Vagina (tissue), 2 donors: Measurements from ENCODE around the gene DTX1. TPM values are rescaled to one million over a fixed set of nuclear protein-coding genes. Genes with fewer than 3 reads are reported as not detected.

Experiments
- DNase-seq, 2 donors: peaks; one replicate each; pipeline ENCODE4 v3.0.0-alpha.2; 2017; ENCODE audit errors: extremely low spot score in 2 of 2
- H3K27ac ChIP-seq: fragments of 200-600 bp; sonication (generic); one replicate; pipeline ENCODE4 v1.5.1; 2019
- H3K27me3 ChIP-seq: fragments of 200-600 bp; sonication (generic); one replicate; pipeline ENCODE4 v1.5.1; 2019
- H3K36me3 ChIP-seq, 2 donors: fragments of 200-600 bp; sonication (generic); one replicate each; pipeline ENCODE4 v1.5.1; 2017 to 2019
- H3K4me1 ChIP-seq: fragments of 200-600 bp; sonication (generic); one replicate; pipeline ENCODE4 v1.5.1; 2019
- H3K4me3 ChIP-seq, 2 donors: fragments of 200-600 bp; sonication (generic); 1 replicate in 1 of 2; 2 replicates in 1 of 2; pipeline ENCODE4 v1.5.1; 2016 to 2019
- H3K9me3 ChIP-seq: fragments of 200-600 bp; sonication (generic); one replicate; pipeline ENCODE4 v1.5.1; 2019
- POLR2A ChIP-seq, 2 donors: fragments of 450-650 bp; IDR thresholded peaks; one replicate each; pipeline ENCODE4 v1.6.1; 2017; ENCODE audit warnings: antibody characterized with exemption in 2 of 2, mild to moderate bottlenecking in 2 of 2, moderate library complexity in 2 of 2
- POLR2AphosphoS5 ChIP-seq, 2 donors: sonication (generic); formaldehyde crosslinking; IDR thresholded peaks; one replicate each; pipeline ENCODE4 v1.9.0; 2017; ENCODE audit warnings: antibody characterized with exemption in 2 of 2, mild to moderate bottlenecking in 2 of 2, low read depth in 1 of 2; ENCODE audit not compliant: insufficient read depth in 1 of 2
- intact Hi-C: fragments of 100-400 bp; cut with DNase I; formaldehyde crosslinking; loops from one replicate; pipeline ENCODE4 v1.15.1; 2023
- total RNA-seq: library from RNA; depleted of rRNA; stranded (reverse); fragments of >200 nt; gene quantifications from one replicate; pipeline ENCODE4 v1.2.3, GENCODE V29; 2016
- TF ChIP-seq, protein P1 (sequence below), 3 experiments: fragments of 450-650 bp in 2 of 3; fragments of 200-600 bp in 1 of 3; sonication (generic) in 1 of 3; IDR thresholded peaks; one replicate each; pipeline ENCODE4 v1.5.1; 2017 to 2019; ENCODE audit warnings: antibody characterized with exemption in 3 of 3, mild to moderate bottlenecking in 2 of 3, moderate library complexity in 2 of 3

Gene DTX1
- total RNA-seq, 1 donor from 2014 or later: 8.3 TPM

GRCh38 chr12:113103756-113104450, 47.4 kb downstream of the DTX1 start:
- no peak overlapping the region for H3K27ac ChIP-seq
- H3K4me3 ChIP-seq: no peak overlapping the region
- intact Hi-C loops: no loop called here
- TF ChIP-seq POLR2A (IDR thresholded peaks at IDR 0.05) (no peak), POLR2AphosphoS5 (IDR thresholded peaks at IDR 0.05; ENCODE audit: insufficient read depth in 1 of 2, low read depth in 1 of 2) (no peak)
- TF ChIP-seq, protein P1, sequence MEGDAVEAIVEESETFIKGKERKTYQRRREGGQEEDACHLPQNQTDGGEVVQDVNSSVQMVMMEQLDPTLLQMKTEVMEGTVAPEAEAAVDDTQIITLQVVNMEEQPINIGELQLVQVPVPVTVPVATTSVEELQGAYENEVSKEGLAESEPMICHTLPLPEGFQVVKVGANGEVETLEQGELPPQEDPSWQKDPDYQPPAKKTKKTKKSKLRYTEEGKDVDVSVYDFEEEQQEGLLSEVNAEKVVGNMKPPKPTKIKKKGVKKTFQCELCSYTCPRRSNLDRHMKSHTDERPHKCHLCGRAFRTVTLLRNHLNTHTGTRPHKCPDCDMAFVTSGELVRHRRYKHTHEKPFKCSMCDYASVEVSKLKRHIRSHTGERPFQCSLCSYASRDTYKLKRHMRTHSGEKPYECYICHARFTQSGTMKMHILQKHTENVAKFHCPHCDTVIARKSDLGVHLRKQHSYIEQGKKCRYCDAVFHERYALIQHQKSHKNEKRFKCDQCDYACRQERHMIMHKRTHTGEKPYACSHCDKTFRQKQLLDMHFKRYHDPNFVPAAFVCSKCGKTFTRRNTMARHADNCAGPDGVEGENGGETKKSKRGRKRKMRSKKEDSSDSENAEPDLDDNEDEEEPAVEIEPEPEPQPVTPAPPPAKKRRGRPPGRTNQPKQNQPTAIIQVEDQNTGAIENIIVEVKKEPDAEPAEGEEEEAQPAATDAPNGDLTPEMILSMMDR (IDR thresholded peaks at IDR 0.05): no peak
- peaks cover 6% of the 10 kb centered on the region for H3K4me1 ChIP-seq
- no peaks in the 10 kb centered on the region for H3K27me3 ChIP-seq
- DNase-seq: no peak
- no peaks in the 10 kb centered on the region for H3K36me3 ChIP-seq
- H3K9me3 ChIP-seq: no peaks in the 10 kb centered on the region

DNA sequence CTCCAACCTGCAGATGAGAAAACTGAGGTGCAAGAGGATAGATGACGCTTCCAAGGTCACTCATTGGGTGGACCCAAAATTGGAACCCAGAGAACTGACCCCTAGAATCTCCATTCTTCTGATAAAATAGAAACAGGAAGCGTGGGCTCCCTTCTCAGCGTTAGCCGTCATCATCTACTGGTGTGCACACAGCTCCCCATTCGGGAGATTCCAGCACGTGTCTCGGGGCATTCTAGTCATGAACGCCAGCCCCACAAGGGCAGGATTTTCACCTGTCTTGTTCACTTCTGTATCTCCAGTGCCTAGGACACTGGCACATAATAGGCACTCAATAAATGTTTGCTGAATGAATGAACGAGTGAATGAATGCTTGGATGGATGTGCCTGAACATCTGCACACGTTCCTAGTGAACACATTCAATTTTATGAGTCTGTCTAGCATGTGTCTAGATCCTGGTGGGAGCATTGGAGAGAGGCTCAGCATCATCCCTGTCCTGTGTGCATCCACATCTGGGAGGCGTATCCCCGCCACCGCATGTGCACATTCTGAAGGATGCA, 48.5 kb downstream of the DTX1 start:
- intact Hi-C loops: no loop called here
- H3K4me3 ChIP-seq: no peak overlapping the region
- H3K27me3 ChIP-seq: no peaks in the 10 kb centered on the region
- H3K9me3 ChIP-seq: no peaks in the 10 kb centered on the region
- no peak overlapping the region for H3K27ac ChIP-seq
- DNase-seq: no peak
- H3K4me1 ChIP-seq: peaks cover 5% of the 10 kb centered on the region
- TF ChIP-seq POLR2A (IDR thresholded peaks at IDR 0.05) (no peak), POLR2AphosphoS5 (IDR thresholded peaks at IDR 0.05; ENCODE audit: insufficient read depth in 1 of 2, low read depth in 1 of 2) (no peak)
- TF ChIP-seq, protein P1 (IDR thresholded peaks at IDR 0.05): no peak
- H3K36me3 ChIP-seq: no peaks in the 10 kb centered on the region

DNA sequence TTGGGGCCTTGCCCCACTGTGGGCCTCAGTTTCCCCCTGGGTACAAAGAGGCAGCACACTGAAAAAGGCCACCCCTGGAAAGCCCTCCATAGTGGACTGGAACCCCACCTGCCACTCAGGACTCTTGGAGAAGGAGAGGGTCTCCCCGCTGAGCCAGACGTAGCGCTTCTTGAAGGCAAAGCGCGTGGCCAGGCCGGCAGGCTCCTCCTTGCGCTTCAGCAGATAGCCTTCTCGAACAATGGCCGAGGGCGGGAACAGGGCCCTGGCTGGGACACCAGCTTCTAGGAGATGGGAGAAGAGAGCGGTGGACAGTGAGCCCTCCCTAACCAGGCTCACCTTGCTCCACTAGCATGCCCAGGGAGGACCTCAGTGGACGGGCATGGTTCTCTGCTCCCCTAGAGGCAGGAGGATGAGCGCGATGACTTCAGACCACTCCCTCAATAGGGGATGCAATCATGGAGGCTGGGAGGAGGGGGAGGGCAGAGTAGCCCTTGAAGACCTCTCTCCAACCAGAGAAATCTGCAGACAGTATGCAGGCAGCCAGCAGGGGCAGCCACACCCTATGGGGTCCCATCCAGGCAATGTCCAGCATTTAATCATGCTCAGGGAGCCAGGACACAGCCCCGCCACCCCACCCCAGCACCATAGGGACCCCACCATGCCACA, 49.2 kb downstream of the DTX1 start:
- Histone ChIP-seq H3K27ac (no peak overlapping the region), H3K4me1 (peaks cover 5% of the 10 kb centered on the region), H3K27me3 (no peaks in the 10 kb centered on the region), H3K4me3 (no peak overlapping the region), H3K36me3 (no peaks in the 10 kb centered on the region), H3K9me3 (no peaks in the 10 kb centered on the region)
- no peak for DNase-seq
- TF ChIP-seq POLR2A (IDR thresholded peaks at IDR 0.05): no peak
- TF ChIP-seq, protein P1 (IDR thresholded peaks at IDR 0.05): no peak
- TF ChIP-seq POLR2AphosphoS5 (IDR thresholded peaks at IDR 0.05; ENCODE audit: insufficient read depth in 1 of 2, low read depth in 1 of 2): no peak
- intact Hi-C loops: no loop called here

- TF ChIP-seq, protein P1 (IDR thresholded peaks at IDR 0.05): no peak
- no peak for TF ChIP-seq POLR2A (IDR thresholded peaks at IDR 0.05)
- TF ChIP-seq POLR2AphosphoS5 (IDR thresholded peaks at IDR 0.05; ENCODE audit: insufficient read depth in 1 of 2, low read depth in 1 of 2): no peak
- H3K27me3 ChIP-seq: no peaks in the 10 kb centered on the region
- no peaks in the 10 kb centered on the region for H3K9me3 ChIP-seq
- H3K27ac ChIP-seq: no peak overlapping the region
- DNase-seq: no peak
- peaks cover 5% of the 10 kb centered on the region for H3K4me1 ChIP-seq
- intact Hi-C loops: no loop called here
- no peak overlapping the region for H3K4me3 ChIP-seq
- no peaks in the 10 kb centered on the region for H3K36me3 ChIP-seq
These were observed 49.8 kb downstream of the DTX1 start for GRCh38 chr12:113106361-113106760.

DNA sequence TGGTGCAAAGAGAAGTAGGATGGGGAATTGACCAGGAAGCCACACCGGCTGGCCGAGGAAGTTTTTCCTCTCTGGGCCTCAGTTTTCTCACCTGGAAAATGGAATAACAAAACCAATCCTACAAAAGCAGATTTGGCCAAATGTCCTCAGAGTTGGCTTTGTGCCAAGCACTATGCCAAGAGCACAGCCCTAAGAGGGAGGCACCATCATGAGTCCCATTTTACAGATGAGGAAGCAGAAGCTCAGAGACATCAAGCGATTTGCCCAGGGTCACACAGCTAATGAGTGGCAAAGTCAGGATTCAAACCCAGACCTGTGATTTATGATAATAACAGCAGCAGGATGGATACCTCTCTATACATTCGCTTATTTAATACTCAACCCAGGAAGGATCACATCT, 51.8 kb downstream of the DTX1 start:
- TF ChIP-seq, protein P1 (IDR thresholded peaks at IDR 0.05): no peak
- no peak for TF ChIP-seq POLR2A (IDR thresholded peaks at IDR 0.05)
- TF ChIP-seq POLR2AphosphoS5 (IDR thresholded peaks at IDR 0.05; ENCODE audit: insufficient read depth in 1 of 2, low read depth in 1 of 2): no peak
- Histone ChIP-seq H3K9me3 (no peaks in the 10 kb centered on the region), H3K36me3 (no peaks in the 10 kb centered on the region), H3K4me3 (no peak overlapping the region), H3K27me3 (no peaks in the 10 kb centered on the region), H3K4me1 (peaks cover 5% of the 10 kb centered on the region), H3K27ac (no peak overlapping the region)
- intact Hi-C loops: no loop called here
- DNase-seq: no peak
